OCI-LY7 (cell line): ENCODE results near the gene IL18RAP. TPM values are rescaled to one million over a fixed set of nuclear protein-coding genes. Genes with fewer than 3 reads are reported as not detected.

Source experiments
- BruUV-seq: library from RNA; stranded (reverse); fragments of 400-500 nt; replicated peaks from 2 replicates; lab custom pipeline; 2021; lab: Mats Ljungman, UMichigan
- CTCF ChIA-PET: fragments of 300-600 bp; sonication (Branson Sonifier 250); formaldehyde crosslinking; loops from one replicate; lab custom pipeline; 2022; ENCODE audit warnings: antibody characterized with exemption; ENCODE audit not compliant: unreplicated experiment; lab: Charles Lee
- POLR2A ChIA-PET: fragments of 300-600 bp; sonication (Branson Sonifier 250); formaldehyde crosslinking; loops from one replicate; lab custom pipeline; 2022; ENCODE audit warnings: antibody characterized with exemption; lab: Charles Lee
- DNase-seq: peaks from one replicate; pipeline ENCODE4 v3.0.0-alpha.2; 2015; ENCODE audit warnings: low spot score
- H2AFZ ChIP-seq: fragments of 200-600 bp; sonication (generic), shearing (Covaris generic); 2 replicates; pipeline ENCODE4 v1.6.1; 2014; ENCODE audit warnings: mild to moderate bottlenecking, antibody characterized with exemption, low read length, moderate library complexity
- H3K27ac ChIP-seq: fragments of 200-600 bp; sonication (generic); 2 replicates; pipeline ENCODE4 v1.5.1; 2014; ENCODE audit warnings: mixed run types, low read depth, mild to moderate bottlenecking, moderate library complexity, low read length, inconsistent platforms; ENCODE audit not compliant: poor library complexity, severe bottlenecking
- H3K36me3 ChIP-seq: fragments of 200-600 bp; sonication (generic); 2 replicates; pipeline ENCODE4 v1.6.1; 2014; ENCODE audit warnings: mild to moderate bottlenecking, antibody characterized with exemption, low read length, moderate library complexity, mixed read lengths; ENCODE audit not compliant: insufficient read depth
- H3K4me1 ChIP-seq: fragments of 200-600 bp; sonication (generic); 2 replicates; pipeline ENCODE4 v1.5.1; 2014; ENCODE audit warnings: mild to moderate bottlenecking, low read length; ENCODE audit not compliant: insufficient read depth, poor library complexity, severe bottlenecking
- H3K4me2 ChIP-seq: fragments of 200-600 bp; sonication (generic); 2 replicates; pipeline ENCODE4 v1.6.1; 2014; ENCODE audit warnings: mild to moderate bottlenecking, low read length
- H3K4me3 ChIP-seq: fragments of 200-600 bp; sonication (generic); 2 replicates; pipeline ENCODE4 v1.5.1; 2014; ENCODE audit warnings: mild to moderate bottlenecking, low read depth, low read length; ENCODE audit not compliant: poor library complexity, severe bottlenecking
- H3K79me2 ChIP-seq: fragments of 200-600 bp; sonication (generic); 2 replicates; pipeline ENCODE4 v1.6.1; 2016; ENCODE audit warnings: low read depth, mild to moderate bottlenecking, low read length, moderate library complexity, mixed read lengths; ENCODE audit not compliant: insufficient read depth
- H3K9me2 ChIP-seq: fragments of 200-600 bp; sonication (generic); 2 replicates; pipeline ENCODE4 v1.6.1; 2016; ENCODE audit warnings: mild to moderate bottlenecking, low read length, mixed read lengths; ENCODE audit not compliant: insufficient read depth
- H3K9me3 ChIP-seq: fragments of 200-600 bp; sonication (generic); 2 replicates; pipeline ENCODE4 v1.6.1; 2014; ENCODE audit warnings: mild to moderate bottlenecking, mixed run types, low read length, mixed read lengths
- H4K20me1 ChIP-seq: fragments of 200-600 bp; sonication (generic); 2 replicates; pipeline ENCODE4 v1.6.1; 2014; ENCODE audit warnings: mild to moderate bottlenecking, antibody characterized with exemption, low read length, moderate library complexity, mixed read lengths; ENCODE audit not compliant: insufficient read depth
- EZH2phosphoT487 ChIP-seq: fragments of 200-600 bp; sonication (generic); IDR thresholded peaks from 2 replicates; pipeline ENCODE4 v1.6.1; 2018; ENCODE audit warnings: low read depth, borderline replicate concordance, mild to moderate bottlenecking, mixed run types, antibody characterized with exemption, low read length, moderate library complexity, mixed read lengths
- intact Hi-C: fragments of 100-400 bp; cut with micrococcal nuclease; formaldehyde crosslinking; loops from one replicate; pipeline ENCODE4 v1.10.0; 2022; ENCODE audit not compliant: unreplicated experiment
- total RNA-seq, 2 experiments: library from RNA; depleted of rRNA in 1 of 2; stranded (reverse); fragments of >200 nt in 1 of 2; shearing (Covaris generic) in 1 of 2; gene quantifications; 2 replicates each; pipeline ENCODE4 v1.2.3, GENCODE V29; 2014 to 2022
- TF ChIP-seq, protein P1 (sequence below): fragments of 200-600 bp; sonication (generic); conservative IDR thresholded peaks from 2 replicates; pipeline ENCODE4 v1.5.1; 2014; ENCODE audit warnings: mild to moderate bottlenecking, antibody characterized with exemption, low read length, moderate library complexity, mixed read lengths

The IL18RAP gene
- total RNA-seq, 2 experiments from 2014 or later = not detected

DNA sequence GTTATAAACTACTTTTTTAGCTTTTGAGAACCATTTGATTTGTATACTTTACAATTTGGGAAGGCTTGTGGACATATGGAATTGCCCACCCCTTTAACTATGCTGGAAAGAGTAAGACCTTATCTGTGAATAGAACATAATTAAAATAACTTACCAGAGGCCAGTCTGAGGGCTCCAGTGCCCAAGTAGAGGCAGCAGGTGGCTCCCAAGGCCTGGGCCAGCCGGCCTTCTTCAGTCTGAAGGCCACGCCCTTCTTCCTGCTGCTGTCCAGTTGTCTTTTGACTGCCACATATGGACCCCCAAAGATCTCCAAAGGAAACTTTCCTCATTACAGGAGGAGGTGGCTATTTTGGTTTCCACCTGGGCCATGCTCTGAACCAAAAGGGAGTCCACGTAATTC lies 12.0 kb upstream of the IL18RAP start:
- intact Hi-C loops = no loop called here

DNA sequence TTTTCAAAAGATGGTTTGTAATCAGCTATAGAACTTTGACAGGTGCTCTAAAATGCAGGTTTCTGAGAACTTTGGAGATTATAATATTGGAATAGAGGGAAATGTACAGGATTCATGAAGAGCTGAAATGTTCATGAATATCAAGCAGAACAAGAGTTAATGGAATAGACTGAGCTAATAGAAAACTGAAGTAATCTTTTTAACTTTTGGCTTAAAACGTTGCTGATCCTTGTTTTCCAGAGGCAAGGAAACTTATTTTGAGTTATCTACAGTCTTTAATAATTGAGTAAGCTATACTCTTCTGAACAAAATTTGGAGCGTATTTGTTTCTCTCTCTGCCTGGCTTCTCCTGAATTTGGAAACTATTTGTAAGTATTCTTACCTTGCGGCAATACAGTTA lies 10.8 kb upstream of the IL18RAP start:
- TF ChIP-seq, protein P1, sequence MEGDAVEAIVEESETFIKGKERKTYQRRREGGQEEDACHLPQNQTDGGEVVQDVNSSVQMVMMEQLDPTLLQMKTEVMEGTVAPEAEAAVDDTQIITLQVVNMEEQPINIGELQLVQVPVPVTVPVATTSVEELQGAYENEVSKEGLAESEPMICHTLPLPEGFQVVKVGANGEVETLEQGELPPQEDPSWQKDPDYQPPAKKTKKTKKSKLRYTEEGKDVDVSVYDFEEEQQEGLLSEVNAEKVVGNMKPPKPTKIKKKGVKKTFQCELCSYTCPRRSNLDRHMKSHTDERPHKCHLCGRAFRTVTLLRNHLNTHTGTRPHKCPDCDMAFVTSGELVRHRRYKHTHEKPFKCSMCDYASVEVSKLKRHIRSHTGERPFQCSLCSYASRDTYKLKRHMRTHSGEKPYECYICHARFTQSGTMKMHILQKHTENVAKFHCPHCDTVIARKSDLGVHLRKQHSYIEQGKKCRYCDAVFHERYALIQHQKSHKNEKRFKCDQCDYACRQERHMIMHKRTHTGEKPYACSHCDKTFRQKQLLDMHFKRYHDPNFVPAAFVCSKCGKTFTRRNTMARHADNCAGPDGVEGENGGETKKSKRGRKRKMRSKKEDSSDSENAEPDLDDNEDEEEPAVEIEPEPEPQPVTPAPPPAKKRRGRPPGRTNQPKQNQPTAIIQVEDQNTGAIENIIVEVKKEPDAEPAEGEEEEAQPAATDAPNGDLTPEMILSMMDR = no peak
- no peak for TF ChIP-seq EZH2phosphoT487
- H3K9me2 ChIP-seq = no peaks in the 10 kb centered on the region
- CTCF ChIA-PET = no interaction called here
- no peak overlapping the region for H2AFZ ChIP-seq
- no peak overlapping the region for H3K4me3 ChIP-seq
- POLR2A ChIA-PET = no interaction called here
- H3K4me2 ChIP-seq = no peak overlapping the region
- no peaks in the 10 kb centered on the region for H3K79me2 ChIP-seq
- no peaks in the 10 kb centered on the region for H4K20me1 ChIP-seq
- intact Hi-C loops = no loop called here
- H3K36me3 ChIP-seq = no peaks in the 10 kb centered on the region
- H3K4me1 ChIP-seq = no peaks in the 10 kb centered on the region
- DNase-seq = no peak
- no peak overlapping the region for H3K27ac ChIP-seq
- H3K9me3 ChIP-seq = no peaks in the 10 kb centered on the region
- no TSS peak for BruUV-seq

More for the DNA sequence above, 12.0 kb upstream of the IL18RAP start:
- Histone ChIP-seq H3K4me2 (no peak overlapping the region), H3K27ac (no peak overlapping the region), H3K9me2 (no peaks in the 10 kb centered on the region), H3K9me3 (no peaks in the 10 kb centered on the region), H2AFZ (no peak overlapping the region), H3K36me3 (no peaks in the 10 kb centered on the region), H3K79me2 (no peaks in the 10 kb centered on the region), H3K4me1 (no peaks in the 10 kb centered on the region), H4K20me1 (no peaks in the 10 kb centered on the region), H3K4me3 (no peak overlapping the region)
- CTCF ChIA-PET = no interaction called here
- no peak for DNase-seq
- POLR2A ChIA-PET = no interaction called here
- no TSS peak for BruUV-seq
- no peak for TF ChIP-seq EZH2phosphoT487
- TF ChIP-seq, protein P1 = no peak

DNA sequence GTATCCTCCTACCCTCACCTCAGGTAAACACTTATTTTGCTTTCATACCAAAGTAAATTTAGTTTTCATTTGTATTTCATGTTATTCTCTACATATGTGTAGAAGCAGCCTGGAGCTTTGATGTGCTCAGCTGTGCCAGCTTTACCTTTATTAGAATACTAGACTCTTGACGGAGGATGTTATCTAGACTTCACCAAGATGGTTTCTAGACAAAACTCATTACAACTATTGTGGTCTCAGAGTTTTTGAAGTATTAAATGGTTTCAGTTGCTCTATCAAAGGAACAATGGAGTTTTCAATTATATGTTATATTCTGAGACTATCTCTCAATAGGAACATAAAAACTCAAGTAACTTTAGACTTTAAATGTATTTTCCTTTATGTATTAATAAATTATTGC lies 5.0 kb upstream of the IL18RAP start:
- no peaks in the 10 kb centered on the region for H3K9me3 ChIP-seq

More for the DNA sequence above, 5.0 kb upstream of the IL18RAP start:
- BruUV-seq = no TSS peak
- Histone ChIP-seq H3K4me3 (no peak overlapping the region), H3K36me3 (no peaks in the 10 kb centered on the region), H3K27ac (no peak overlapping the region), H4K20me1 (no peaks in the 10 kb centered on the region), H3K9me2 (no peaks in the 10 kb centered on the region), H2AFZ (no peak overlapping the region), H3K79me2 (no peaks in the 10 kb centered on the region), H3K4me2 (no peak overlapping the region), H3K4me1 (no peaks in the 10 kb centered on the region)
- POLR2A ChIA-PET = no interaction called here
- CTCF ChIA-PET = no interaction called here
- TF ChIP-seq EZH2phosphoT487 = no peak
- TF ChIP-seq, protein P1 = no peak
- intact Hi-C loops = no loop called here
- DNase-seq = no peak
